Activated T-cell treated with anti-CD3 and anti-CD28 coated beads, Interleukin-2, amount 50 U/mL, for 72 hours (primary cell): ENCODE data around the gene EHBP1. TPM values are rescaled to one million over a fixed set of nuclear protein-coding genes. Genes with fewer than 3 reads are reported as not detected.

Source experiments
- ATAC-seq, 2 donors: fragments of 150-1000 bp; cut with Tn5 transposase; replicated peaks in 1 of 2; 2 replicates each; pipeline ENCODE4 v1.10.0; 2021; ENCODE audit warnings: moderate library complexity in 2 of 2, mild to moderate bottlenecking in 1 of 2
- DNase-seq, 2 donors: peaks; one replicate each; pipeline ENCODE4 v3.0.0; 2021 to 2022; ENCODE audit warnings: mixed read lengths in 1 of 2
- H3K27ac Mint-ChIP-seq: one replicate; pipeline ENCODE4 v1.8.0; 2022; ENCODE audit warnings: mild to moderate bottlenecking, moderate library complexity, mixed read lengths
- H3K27me3 Mint-ChIP-seq: one replicate; pipeline ENCODE4 v1.8.0; 2022; ENCODE audit warnings: low read depth, mixed read lengths
- H3K36me3 Mint-ChIP-seq, 2 donors: one replicate each; pipeline ENCODE4 v1.8.0; 2022; ENCODE audit warnings: mixed read lengths in 2 of 2, mild to moderate bottlenecking in 1 of 2; ENCODE audit not compliant: insufficient read depth in 2 of 2
- H3K4me1 Mint-ChIP-seq: one replicate; pipeline ENCODE4 v1.8.0; 2022; ENCODE audit warnings: low read depth, mixed read lengths
- H3K4me3 Mint-ChIP-seq, 2 donors: one replicate each; pipeline ENCODE4 v1.8.0; 2022; ENCODE audit warnings: mild to moderate bottlenecking in 2 of 2, mixed read lengths in 2 of 2, moderate library complexity in 2 of 2
- H3K9me3 Mint-ChIP-seq, 2 donors: one replicate each; pipeline ENCODE4 v1.8.0; 2022; ENCODE audit warnings: mixed read lengths in 2 of 2
- total RNA-seq, 2 donors: library from RNA; stranded (reverse); gene quantifications; one replicate each; pipeline ENCODE4 v1.2.3, GENCODE V29; 2022

The EHBP1 gene
- total RNA-seq, 2 donors from 2014 or later, result 28.8 to 32.0 TPM

DNA sequence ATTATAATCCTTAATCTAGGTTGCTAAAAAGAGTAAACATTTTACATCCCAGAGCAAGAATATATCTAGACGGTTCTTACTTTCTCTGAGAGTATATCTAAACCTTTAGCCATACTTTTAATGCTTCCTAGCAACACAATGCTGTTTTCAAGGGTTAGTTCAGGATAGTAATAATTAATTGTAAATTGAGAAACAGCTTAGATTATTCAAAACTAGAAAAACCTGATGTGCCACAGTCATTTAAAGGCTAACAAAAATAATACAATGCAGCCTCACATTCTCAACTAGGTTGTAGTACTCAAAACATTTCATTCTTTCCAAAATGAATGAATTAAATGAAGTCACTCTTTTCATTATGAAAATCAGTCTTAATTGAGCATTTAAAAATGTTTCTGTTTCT lies 241.9 kb downstream of the EHBP1 start:
- no peaks in the 10 kb centered on the region for H3K36me3 Mint-ChIP-seq
- H3K4me1 Mint-ChIP-seq, result no peaks in the 10 kb centered on the region
- no peak overlapping the region for H3K4me3 Mint-ChIP-seq
- DNase-seq (no peak), ATAC-seq (no peak)
- no peak overlapping the region for H3K27ac Mint-ChIP-seq
- H3K27me3 Mint-ChIP-seq, result no peaks in the 10 kb centered on the region
- no peaks in the 10 kb centered on the region for H3K9me3 Mint-ChIP-seq

DNA sequence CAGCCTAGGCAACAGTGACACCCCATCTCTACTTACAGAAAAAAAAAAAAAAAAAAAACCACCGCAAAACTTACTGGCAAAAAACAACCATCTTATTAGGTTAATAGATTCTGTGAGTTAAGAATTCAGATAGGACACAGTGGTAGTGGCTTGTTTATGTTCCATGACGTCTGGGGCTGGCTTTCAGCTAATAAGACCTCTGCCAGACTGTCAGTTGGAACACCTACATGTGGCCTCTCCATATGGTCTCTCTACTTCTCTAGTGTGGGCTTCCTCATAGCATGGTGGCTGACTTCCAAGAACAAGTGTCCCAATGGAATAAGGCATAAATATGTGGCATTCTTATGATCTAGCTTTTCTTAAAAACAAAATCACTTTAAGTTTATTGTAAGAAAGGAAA lies 251.1 kb downstream of the EHBP1 start:
- no peak overlapping the region for H3K4me3 Mint-ChIP-seq
- H3K36me3 Mint-ChIP-seq, result no peaks in the 10 kb centered on the region
- H3K4me1 Mint-ChIP-seq, result no peaks in the 10 kb centered on the region
- no peaks in the 10 kb centered on the region for H3K9me3 Mint-ChIP-seq
- DNase-seq, result no peak
- ATAC-seq, result no peak
- H3K27ac Mint-ChIP-seq, result no peak overlapping the region
- H3K27me3 Mint-ChIP-seq, result no peaks in the 10 kb centered on the region

DNA sequence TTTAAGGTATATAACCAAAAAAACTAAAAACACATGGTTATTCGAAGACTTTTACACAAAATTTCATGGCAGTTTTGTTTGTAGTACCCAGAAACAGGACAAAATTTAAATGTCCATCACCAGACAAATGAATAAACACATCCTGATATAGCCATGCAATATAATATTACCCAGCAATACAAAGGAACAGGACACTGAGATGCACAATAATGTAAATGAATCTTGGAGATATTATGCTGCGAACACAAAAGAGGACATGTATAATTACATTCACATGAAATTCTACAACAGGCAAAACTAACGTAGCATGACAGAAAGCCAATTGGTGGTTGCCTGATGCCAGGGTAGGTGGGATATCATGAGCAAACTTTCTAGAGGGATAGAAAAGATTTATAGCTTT lies 252.7 kb downstream of the EHBP1 start:
- H3K27ac Mint-ChIP-seq, result no peak overlapping the region

DNA sequence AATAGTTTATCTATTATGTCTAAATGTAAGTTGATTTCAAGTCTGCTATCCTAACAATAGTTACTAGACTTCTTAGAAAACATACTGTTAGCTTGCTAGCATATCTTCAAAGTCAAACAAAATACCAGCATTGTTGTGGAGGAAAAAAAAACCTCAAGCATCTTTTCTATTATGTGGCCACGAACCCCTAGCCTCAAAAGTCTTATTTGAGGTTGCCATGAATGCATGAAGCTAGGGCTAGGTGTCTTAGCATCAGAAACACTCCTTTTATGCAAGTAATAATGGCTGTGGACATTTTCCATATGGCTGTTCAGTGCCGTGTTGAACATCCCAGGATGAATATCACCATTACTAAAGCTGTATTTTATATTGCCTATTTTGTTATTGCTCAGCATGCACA lies 258.5 kb downstream of the EHBP1 start:
- no peak overlapping the region for H3K27ac Mint-ChIP-seq
- H3K4me1 Mint-ChIP-seq, result no peaks in the 10 kb centered on the region
- H3K27me3 Mint-ChIP-seq, result no peaks in the 10 kb centered on the region
- no peaks in the 10 kb centered on the region for H3K9me3 Mint-ChIP-seq
- DNase-seq, result no peak
- H3K36me3 Mint-ChIP-seq, result no peaks in the 10 kb centered on the region
- no peak overlapping the region for H3K4me3 Mint-ChIP-seq
- ATAC-seq, result no peak

More for the DNA sequence above, 252.7 kb downstream of the EHBP1 start:
- H3K36me3 Mint-ChIP-seq, result no peaks in the 10 kb centered on the region
- ATAC-seq, result no peak
- DNase-seq, result no peak
- H3K4me3 Mint-ChIP-seq, result no peak overlapping the region
- H3K4me1 Mint-ChIP-seq, result no peaks in the 10 kb centered on the region
- H3K9me3 Mint-ChIP-seq, result no peaks in the 10 kb centered on the region
- H3K27me3 Mint-ChIP-seq, result no peaks in the 10 kb centered on the region

DNA sequence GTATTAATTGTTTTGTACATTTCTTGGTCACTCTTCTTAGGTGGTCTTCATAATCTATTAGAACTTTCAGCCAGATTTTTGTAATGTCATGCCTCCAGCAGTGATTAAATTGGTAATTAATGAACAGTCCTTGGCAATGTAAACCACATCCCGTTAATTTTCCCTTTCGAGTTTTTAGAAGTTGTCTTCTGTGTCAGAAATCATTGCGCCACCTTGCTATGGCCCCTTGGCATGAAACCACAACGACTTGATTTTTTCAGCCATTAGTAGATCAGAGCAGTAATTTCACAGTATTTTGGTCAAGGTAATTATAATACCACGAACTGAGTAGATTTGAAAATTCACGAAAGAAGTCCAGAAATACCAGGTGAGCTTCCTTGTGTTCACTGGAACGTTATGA lies 259.2 kb downstream of the EHBP1 start:
- H3K4me3 Mint-ChIP-seq, result no peak overlapping the region
- H3K27me3 Mint-ChIP-seq, result no peaks in the 10 kb centered on the region
- ATAC-seq, result no peak
- H3K4me1 Mint-ChIP-seq, result no peaks in the 10 kb centered on the region
- no peak for DNase-seq
- no peak overlapping the region for H3K27ac Mint-ChIP-seq
- no peaks in the 10 kb centered on the region for H3K9me3 Mint-ChIP-seq
- no peaks in the 10 kb centered on the region for H3K36me3 Mint-ChIP-seq

DNA sequence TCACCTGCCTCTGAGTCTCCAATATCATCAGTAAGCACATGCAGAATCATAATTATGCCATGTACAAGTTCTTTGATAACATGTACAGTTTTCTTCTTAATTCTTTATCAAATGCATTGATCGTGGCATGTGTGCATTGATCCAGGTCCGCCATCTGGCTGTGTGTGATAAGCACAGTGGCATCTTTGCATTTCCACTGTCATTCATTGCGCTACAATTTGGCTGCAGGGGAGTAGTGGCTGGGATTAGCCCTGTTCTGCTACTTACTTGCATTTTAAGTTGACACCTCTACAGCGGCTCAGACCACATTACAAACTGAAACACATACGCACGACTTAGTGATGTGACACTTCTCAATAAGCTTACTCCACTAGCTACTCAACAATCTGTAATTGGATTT lies 261.5 kb downstream of the EHBP1 start:
- H3K36me3 Mint-ChIP-seq, result no peaks in the 10 kb centered on the region
- ATAC-seq (no peak), DNase-seq (no peak)
- H3K4me1 Mint-ChIP-seq, result no peaks in the 10 kb centered on the region
- H3K4me3 Mint-ChIP-seq, result no peak overlapping the region
- H3K27ac Mint-ChIP-seq, result no peak overlapping the region
- no peaks in the 10 kb centered on the region for H3K27me3 Mint-ChIP-seq
- H3K9me3 Mint-ChIP-seq, result no peaks in the 10 kb centered on the region

DNA sequence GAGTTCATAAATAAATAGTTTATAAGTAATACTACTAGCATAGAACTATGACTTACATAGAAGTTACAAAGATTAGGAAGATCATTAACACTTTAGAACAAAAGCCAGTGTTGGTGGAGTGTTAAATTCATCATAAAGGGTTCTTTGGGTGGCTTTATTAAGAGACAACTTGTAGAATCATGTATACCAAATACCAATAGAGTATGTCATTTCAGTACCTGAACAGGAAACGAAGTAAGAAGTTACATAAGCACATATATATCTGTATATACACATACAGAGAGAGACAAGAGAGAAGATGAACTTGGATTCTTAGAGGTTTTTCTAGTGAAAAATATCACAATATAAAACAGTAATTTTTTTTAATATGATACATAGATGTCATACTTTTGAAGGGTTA lies 262.7 kb downstream of the EHBP1 start:
- ATAC-seq (no peak), DNase-seq (no peak)
- H3K36me3 Mint-ChIP-seq, result no peaks in the 10 kb centered on the region

DNA sequence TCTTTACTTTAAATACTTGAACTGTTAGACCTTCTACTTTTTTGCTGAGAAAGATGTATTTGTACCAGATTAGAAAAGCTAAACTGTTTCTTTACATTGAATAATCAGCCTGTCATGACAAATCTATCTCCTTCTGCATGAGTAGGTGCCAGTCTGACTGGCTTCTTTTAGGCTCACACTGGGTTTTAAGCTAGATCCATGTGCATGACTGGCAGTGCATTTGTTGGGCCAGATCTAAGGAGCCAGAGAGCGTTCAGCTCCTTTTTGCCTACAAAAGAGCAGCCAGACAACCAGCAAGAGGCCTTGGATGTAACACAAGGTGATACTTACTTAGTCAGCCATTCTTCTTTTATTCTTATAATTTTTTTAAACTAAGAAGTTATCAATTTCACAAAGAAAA lies 263.2 kb downstream of the EHBP1 start:
- Mint-ChIP-seq H3K4me1 (no peaks in the 10 kb centered on the region), H3K27me3 (no peaks in the 10 kb centered on the region), H3K27ac (no peak overlapping the region), H3K9me3 (no peaks in the 10 kb centered on the region), H3K4me3 (no peak overlapping the region), H3K36me3 (no peaks in the 10 kb centered on the region)
- ATAC-seq, result no peak
- DNase-seq, result no peak

More for the DNA sequence above, 262.7 kb downstream of the EHBP1 start:
- Mint-ChIP-seq H3K9me3 (no peaks in the 10 kb centered on the region), H3K4me1 (no peaks in the 10 kb centered on the region), H3K27ac (no peak overlapping the region), H3K27me3 (no peaks in the 10 kb centered on the region), H3K4me3 (no peak overlapping the region)

DNA sequence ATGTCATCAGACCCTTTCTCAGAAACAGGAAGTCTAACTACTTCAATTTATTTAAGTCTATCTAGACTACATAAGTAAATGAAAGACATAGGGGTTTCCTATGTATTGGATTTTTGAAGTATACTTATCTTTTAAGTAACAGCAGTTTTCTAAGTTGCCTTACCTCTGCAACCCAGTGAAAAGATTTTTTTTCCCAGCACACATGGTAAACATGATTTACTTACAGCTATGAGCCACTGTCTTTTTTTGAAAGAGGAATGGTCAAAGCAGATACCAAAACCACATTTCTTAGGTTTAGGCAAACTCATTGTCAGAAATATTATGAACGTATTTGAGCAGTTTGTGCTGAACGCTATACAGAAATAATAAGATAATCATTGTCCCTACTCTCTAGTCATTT lies 266.4 kb downstream of the EHBP1 start:
- Mint-ChIP-seq H3K36me3 (no peaks in the 10 kb centered on the region), H3K4me1 (no peaks in the 10 kb centered on the region), H3K27me3 (no peaks in the 10 kb centered on the region), H3K9me3 (no peaks in the 10 kb centered on the region), H3K4me3 (no peak overlapping the region), H3K27ac (no peak overlapping the region)
- ATAC-seq (no peak), DNase-seq (no peak)

DNA sequence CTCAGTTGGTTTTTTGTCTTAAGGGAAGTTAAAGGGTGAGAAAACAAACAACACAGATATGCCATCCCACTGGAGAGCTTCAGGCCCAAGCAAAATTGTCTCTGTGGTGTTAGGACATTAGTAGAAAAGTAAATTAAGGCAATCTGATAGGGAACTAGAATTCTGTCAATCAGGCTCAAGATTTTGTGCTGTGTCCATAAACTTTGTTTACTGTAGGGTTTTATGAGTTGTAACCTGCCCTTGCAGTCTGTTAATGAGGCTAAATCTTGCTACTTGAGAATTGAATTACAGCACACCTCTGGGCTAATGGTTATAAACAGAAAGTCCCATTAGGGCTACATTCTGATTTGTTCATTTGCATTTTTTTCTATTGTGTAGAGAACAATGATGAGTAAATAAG lies 267.1 kb downstream of the EHBP1 start:
- ATAC-seq, result no peak
- H3K4me3 Mint-ChIP-seq, result no peak overlapping the region
- H3K27ac Mint-ChIP-seq, result no peak overlapping the region
- no peaks in the 10 kb centered on the region for H3K36me3 Mint-ChIP-seq
- H3K27me3 Mint-ChIP-seq, result no peaks in the 10 kb centered on the region
- no peaks in the 10 kb centered on the region for H3K9me3 Mint-ChIP-seq
- H3K4me1 Mint-ChIP-seq, result no peaks in the 10 kb centered on the region
- no peak for DNase-seq

DNA sequence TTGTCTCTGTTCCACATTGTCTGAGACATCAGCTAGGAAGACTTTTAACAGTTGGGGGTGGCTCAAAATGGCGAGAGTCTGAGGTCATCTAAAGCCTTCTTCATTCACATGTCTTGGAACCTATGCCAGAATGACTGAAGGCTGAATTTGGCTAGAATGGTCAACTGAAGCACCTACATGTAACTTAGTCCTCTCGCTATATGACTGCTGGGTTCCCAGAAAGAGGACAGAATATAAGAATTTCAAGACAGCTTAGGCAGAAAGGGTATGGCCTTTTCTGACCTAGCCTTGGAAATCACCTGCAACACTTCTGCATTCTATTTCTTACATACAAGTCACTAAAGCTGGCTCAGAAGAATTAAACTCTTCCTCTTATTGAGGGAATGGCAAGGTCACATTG lies 269.5 kb downstream of the EHBP1 start:
- DNase-seq (no peak), ATAC-seq (no peak)
- Mint-ChIP-seq H3K27me3 (no peaks in the 10 kb centered on the region), H3K9me3 (no peaks in the 10 kb centered on the region), H3K36me3 (no peaks in the 10 kb centered on the region), H3K4me1 (no peaks in the 10 kb centered on the region), H3K27ac (no peak overlapping the region), H3K4me3 (no peak overlapping the region)

DNA sequence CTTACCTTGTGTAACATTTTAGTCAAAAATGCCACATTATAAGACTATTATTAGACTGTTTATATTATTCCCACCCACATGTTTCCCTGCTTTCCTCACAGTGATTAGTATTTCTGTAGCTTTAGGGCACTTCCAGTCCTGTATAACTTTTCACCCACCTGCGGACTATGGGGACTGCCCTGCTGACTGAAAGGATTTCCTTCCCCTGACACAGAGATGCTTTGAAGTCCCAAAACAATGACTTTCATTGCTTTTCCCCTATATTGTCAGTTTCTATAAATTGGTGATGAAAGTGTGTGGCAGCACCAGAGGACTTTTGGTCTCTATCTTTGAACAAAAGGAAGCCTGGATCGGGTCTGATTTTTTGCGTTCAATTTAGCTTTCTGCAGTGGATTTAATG lies 286.1 kb downstream of the EHBP1 start:
- DNase-seq (no peak), ATAC-seq (no peak)
- H3K9me3 Mint-ChIP-seq, result no peaks in the 10 kb centered on the region
- no peak overlapping the region for H3K27ac Mint-ChIP-seq
- H3K36me3 Mint-ChIP-seq, result peaks cover 0 to 2% of the 10 kb centered on the region in 2 donors
- H3K27me3 Mint-ChIP-seq, result no peaks in the 10 kb centered on the region
- no peak overlapping the region for H3K4me3 Mint-ChIP-seq
- no peaks in the 10 kb centered on the region for H3K4me1 Mint-ChIP-seq

DNA sequence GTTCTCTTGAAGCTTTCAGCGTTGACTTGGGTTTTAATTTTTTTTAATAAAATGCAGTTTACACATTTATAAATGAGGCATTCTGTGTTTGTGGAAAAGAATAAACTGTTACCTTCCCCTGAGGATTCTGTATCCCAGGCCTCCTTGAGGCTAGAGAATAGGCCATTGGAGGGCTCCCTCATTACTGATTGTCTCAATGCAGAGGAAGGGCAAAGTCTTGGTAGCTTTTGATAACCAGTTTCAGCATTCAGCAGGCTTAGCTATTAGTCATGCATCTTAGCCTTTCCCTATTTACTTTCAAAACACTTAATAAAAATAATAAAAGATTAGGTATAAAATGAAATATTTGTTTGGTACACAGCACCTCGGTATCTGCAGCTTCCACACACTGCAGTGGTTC lies 287.0 kb downstream of the EHBP1 start:
- Mint-ChIP-seq H3K4me1 (no peaks in the 10 kb centered on the region), H3K4me3 (no peak overlapping the region), H3K9me3 (no peaks in the 10 kb centered on the region), H3K36me3 (peaks cover 0 to 2% of the 10 kb centered on the region in 2 donors), H3K27ac (no peak overlapping the region), H3K27me3 (no peaks in the 10 kb centered on the region)
- ATAC-seq (no peak), DNase-seq (no peak)

DNA sequence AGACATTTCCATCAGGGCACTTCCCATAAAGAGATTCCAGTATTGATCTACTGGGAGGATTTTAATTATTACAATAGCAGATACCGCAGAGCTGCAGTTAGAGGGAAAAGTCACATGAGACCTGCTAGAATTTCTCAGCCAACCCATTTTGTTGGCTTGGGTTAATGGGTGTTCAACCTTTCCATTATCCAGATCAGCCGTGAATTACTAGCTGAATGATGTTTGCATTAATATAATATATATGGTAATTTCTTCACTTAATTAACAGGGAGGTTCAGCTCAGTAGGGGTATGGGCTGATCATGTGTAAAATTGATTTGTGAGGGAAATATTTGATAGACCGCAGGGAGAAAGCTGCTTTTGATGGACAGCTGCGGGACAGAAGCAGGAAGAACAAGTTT lies 288.7 kb downstream of the EHBP1 start:
- H3K36me3 Mint-ChIP-seq, result peaks cover 0 to 2% of the 10 kb centered on the region in 2 donors
- no peak for DNase-seq
- no peak overlapping the region for H3K27ac Mint-ChIP-seq
- no peaks in the 10 kb centered on the region for H3K27me3 Mint-ChIP-seq
- no peak overlapping the region for H3K4me3 Mint-ChIP-seq
- ATAC-seq, result no peak
- H3K4me1 Mint-ChIP-seq, result no peaks in the 10 kb centered on the region
- H3K9me3 Mint-ChIP-seq, result no peaks in the 10 kb centered on the region
